Trophoblast cell (in vitro differentiated cells and primary cell): ENCODE measurements around the gene VWA8.

ENCODE experiments used
- DNase-seq, 2 donors: peaks; one replicate each; pipeline ENCODE4 v3.0.0-alpha.2; 2016
- H2AFZ ChIP-seq: 2 replicates; pipeline ENCODE4 v1.6.1; 2013; ENCODE audit warnings: low read length, moderate library complexity, mild to moderate bottlenecking; ENCODE audit not compliant: insufficient read depth, poor library complexity
- H2AK5ac ChIP-seq: 2 replicates; pipeline ENCODE4 v1.6.1; 2013; ENCODE audit warnings: mild to moderate bottlenecking, low read length
- H2BK120ac ChIP-seq: 2 replicates; pipeline ENCODE4 v1.6.1; 2013; ENCODE audit warnings: low read length, mild to moderate bottlenecking, moderate library complexity; ENCODE audit not compliant: insufficient read depth, poor library complexity
- H2BK12ac ChIP-seq: 2 replicates; pipeline ENCODE4 v1.6.1; 2013; ENCODE audit warnings: mild to moderate bottlenecking, low read length, moderate library complexity
- H2BK5ac ChIP-seq: 2 replicates; pipeline ENCODE4 v1.6.1; 2013; ENCODE audit warnings: low read length, low read depth, moderate library complexity, mild to moderate bottlenecking; ENCODE audit not compliant: poor library complexity
- H3K14ac ChIP-seq: 2 replicates; pipeline ENCODE4 v1.6.1; 2013; ENCODE audit warnings: mild to moderate bottlenecking, low read length
- H3K18ac ChIP-seq: 2 replicates; pipeline ENCODE4 v1.6.1; 2013; ENCODE audit warnings: mild to moderate bottlenecking, low read length
- H3K23ac ChIP-seq: 2 replicates; pipeline ENCODE4 v1.6.1; 2013; ENCODE audit warnings: low read length
- H3K27ac ChIP-seq: 2 replicates; pipeline ENCODE4 v1.5.1; 2013; ENCODE audit warnings: low read depth, mild to moderate bottlenecking, inconsistent platforms, low read length, moderate library complexity
- H3K27me3 ChIP-seq: 2 replicates; pipeline ENCODE4 v1.6.1; 2013; ENCODE audit warnings: inconsistent platforms, mild to moderate bottlenecking, low read length, moderate library complexity; ENCODE audit not compliant: insufficient read depth
- H3K36me3 ChIP-seq, 2 experiments: 1 replicate in 1 of 2; 2 replicates in 1 of 2; pipeline ENCODE4 v1.6.1; 2013; ENCODE audit warnings: low read length in 2 of 2, mild to moderate bottlenecking in 2 of 2, moderate library complexity in 1 of 2; ENCODE audit not compliant: insufficient read depth in 2 of 2, control insufficient read depth in 1 of 2
- H3K4ac ChIP-seq: 2 replicates; pipeline ENCODE4 v1.6.1; 2013; ENCODE audit warnings: low read depth, mild to moderate bottlenecking, low read length, moderate library complexity
- H3K4me1 ChIP-seq, 2 experiments: 1 replicate in 1 of 2; 2 replicates in 1 of 2; pipeline ENCODE4 v1.6.1; 2013; ENCODE audit warnings: low read length in 2 of 2, mild to moderate bottlenecking in 2 of 2, moderate library complexity in 1 of 2; ENCODE audit not compliant: insufficient read depth in 2 of 2, control insufficient read depth in 1 of 2
- H3K4me2 ChIP-seq: 2 replicates; pipeline ENCODE4 v1.6.1; 2013; ENCODE audit warnings: inconsistent platforms, mild to moderate bottlenecking, low read length, moderate library complexity
- H3K4me3 ChIP-seq: 2 replicates; pipeline ENCODE4 v1.5.1; 2013; ENCODE audit warnings: mild to moderate bottlenecking, low read depth, low read length, inconsistent platforms
- H3K79me1 ChIP-seq: one replicate; pipeline ENCODE4 v1.6.1; 2013; ENCODE audit warnings: low read length
- H3K79me2 ChIP-seq: 2 replicates; pipeline ENCODE4 v1.6.1; 2013; ENCODE audit warnings: low read length, mild to moderate bottlenecking; ENCODE audit not compliant: control insufficient read depth, insufficient read depth, poor library complexity
- H3K9ac ChIP-seq: 2 replicates; pipeline ENCODE4 v1.6.1; 2013; ENCODE audit warnings: mild to moderate bottlenecking, low read length
- H3K9me3 ChIP-seq: 2 replicates; pipeline ENCODE4 v1.6.1; 2013; ENCODE audit warnings: low read depth, mild to moderate bottlenecking, control low read depth, inconsistent platforms, low read length; ENCODE audit not compliant: insufficient read depth
- H4K12ac ChIP-seq: 2 replicates; pipeline ENCODE4 v1.6.1; 2013; ENCODE audit warnings: low read depth, mild to moderate bottlenecking, low read length, moderate library complexity
- H4K8ac ChIP-seq: 2 replicates; pipeline ENCODE4 v1.6.1; 2013; ENCODE audit warnings: low read depth, mild to moderate bottlenecking, low read length, moderate library complexity
- H4K91ac ChIP-seq: one replicate; pipeline ENCODE4 v1.6.1; 2013; ENCODE audit warnings: low read depth, mild to moderate bottlenecking, low read length, moderate library complexity
- WGBS: extraction: QIAGEN DNeasy Blood & Tissue Kit; methylation state at CpG from one replicate; pipeline ENCODE4 v1.1.7; 2013; ENCODE audit warnings: missing lambda C conversion rate; ENCODE audit not compliant: insufficient read length, insufficient coverage; ENCODE audit errors: extremely low coverage; 5-methylcytosine and 5-hydroxymethylcytosine counted together

VWA8 gene

GRCh38 chr13:41599619-41600018 is 361.3 kb downstream of the VWA8 start:
- Histone ChIP-seq H2AFZ (no peak overlapping the region), H4K8ac (no peak overlapping the region), H3K14ac (no peak overlapping the region), H3K36me3 (no peaks in the 10 kb centered on the region), H2AK5ac (no peak overlapping the region), H2BK120ac (no peak overlapping the region), H3K4me1 (no peaks in the 10 kb centered on the region), H3K79me2 (no peaks in the 10 kb centered on the region), H3K4ac (no peak overlapping the region), H3K79me1 (no peaks in the 10 kb centered on the region), H3K9ac (no peak overlapping the region), H3K23ac (no peak overlapping the region), H3K18ac (no peak overlapping the region), H3K27ac (no peak overlapping the region), H2BK5ac (no peak overlapping the region), H2BK12ac (no peak overlapping the region), H4K91ac (no peak overlapping the region), H3K4me2 (no peak overlapping the region), H3K9me3 (no peaks in the 10 kb centered on the region), H4K12ac (no peak overlapping the region), H3K27me3 (no peaks in the 10 kb centered on the region), H3K4me3 (no peak overlapping the region)
- DNase-seq = no peak
- WGBS = no CpG with 5 or more reads among the region's 3 CpGs

- Histone ChIP-seq H2BK5ac (no peak overlapping the region), H3K79me1 (peaks cover 3% of the 10 kb centered on the region), H3K4me1 (no peaks in the 10 kb centered on the region), H3K27me3 (no peaks in the 10 kb centered on the region), H3K18ac (no peak overlapping the region), H4K8ac (no peak overlapping the region), H2AK5ac (no peak overlapping the region), H4K12ac (no peak overlapping the region), H3K79me2 (no peaks in the 10 kb centered on the region), H3K9ac (no peak overlapping the region), H3K27ac (no peak overlapping the region), H2AFZ (no peak overlapping the region), H3K4me3 (no peak overlapping the region), H3K14ac (no peak overlapping the region), H3K36me3 (no peaks in the 10 kb centered on the region), H3K9me3 (no peaks in the 10 kb centered on the region), H3K4me2 (no peak overlapping the region), H2BK12ac (peak overlapping the region; percentile 86), H2BK120ac (peak overlapping the region; percentile 38), H3K23ac (no peak overlapping the region), H4K91ac (no peak overlapping the region), H3K4ac (no peak overlapping the region)
- WGBS = no CpG with 5 or more reads among the region's 2 CpGs
- DNase-seq = no peak
These were observed 363.4 kb downstream of the VWA8 start for GRCh38 chr13:41597348-41598041.

- Histone ChIP-seq H3K9ac (no peak overlapping the region), H3K27ac (no peak overlapping the region), H3K23ac (no peak overlapping the region), H3K4ac (no peak overlapping the region), H3K18ac (no peak overlapping the region), H2BK5ac (no peak overlapping the region), H3K4me3 (no peak overlapping the region), H3K4me1 (no peaks in the 10 kb centered on the region), H3K79me1 (peaks cover 3% of the 10 kb centered on the region), H3K14ac (no peak overlapping the region), H3K9me3 (no peaks in the 10 kb centered on the region), H3K27me3 (no peaks in the 10 kb centered on the region), H3K4me2 (no peak overlapping the region), H2BK120ac (no peak overlapping the region), H2AK5ac (no peak overlapping the region), H4K8ac (no peak overlapping the region), H2AFZ (no peak overlapping the region), H2BK12ac (no peak overlapping the region), H3K36me3 (no peaks in the 10 kb centered on the region), H4K91ac (no peak overlapping the region), H3K79me2 (no peaks in the 10 kb centered on the region), H4K12ac (no peak overlapping the region)
- DNase-seq = no peak
These were observed 364.7 kb downstream of the VWA8 start for GRCh38 chr13:41596190-41596589.

- DNase-seq = no peak
- Histone ChIP-seq H2AK5ac (no peak overlapping the region), H2BK12ac (no peak overlapping the region), H3K4me1 (peaks cover 0 to 3% of the 10 kb centered on the region in 2 experiments), H3K27ac (no peak overlapping the region), H3K79me2 (no peaks in the 10 kb centered on the region), H2AFZ (no peak overlapping the region), H3K14ac (no peak overlapping the region), H4K91ac (no peak overlapping the region), H2BK5ac (no peak overlapping the region), H2BK120ac (no peak overlapping the region), H3K9ac (no peak overlapping the region), H3K79me1 (peaks cover 4% of the 10 kb centered on the region), H3K27me3 (no peaks in the 10 kb centered on the region), H3K9me3 (no peaks in the 10 kb centered on the region), H3K36me3 (no peaks in the 10 kb centered on the region), H3K4me3 (no peak overlapping the region), H3K4ac (no peak overlapping the region), H3K23ac (no peak overlapping the region), H4K12ac (no peak overlapping the region), H3K4me2 (no peak overlapping the region), H3K18ac (no peak overlapping the region), H4K8ac (no peak overlapping the region)
- no CpG with 5 or more reads among the region's 1 CpG for WGBS
These were observed 365.6 kb downstream of the VWA8 start for GRCh38 chr13:41595298-41595697.
